Measurements from ENCODE around the gene TSPEAR. TPM values are rescaled to one million over a fixed set of nuclear protein-coding genes. Genes with fewer than 3 reads are reported as not detected.
A peak's percentile ranks its signal among the peaks of the same experiment; 100 is the strongest.

Gene TSPEAR
- total and polyA plus RNA-seq, 2 of the 13 experiments (the other 11 are each of a cell fraction or from before 2014, with no cell fraction given), result 0.07 to 0.32 TPM

DNA sequence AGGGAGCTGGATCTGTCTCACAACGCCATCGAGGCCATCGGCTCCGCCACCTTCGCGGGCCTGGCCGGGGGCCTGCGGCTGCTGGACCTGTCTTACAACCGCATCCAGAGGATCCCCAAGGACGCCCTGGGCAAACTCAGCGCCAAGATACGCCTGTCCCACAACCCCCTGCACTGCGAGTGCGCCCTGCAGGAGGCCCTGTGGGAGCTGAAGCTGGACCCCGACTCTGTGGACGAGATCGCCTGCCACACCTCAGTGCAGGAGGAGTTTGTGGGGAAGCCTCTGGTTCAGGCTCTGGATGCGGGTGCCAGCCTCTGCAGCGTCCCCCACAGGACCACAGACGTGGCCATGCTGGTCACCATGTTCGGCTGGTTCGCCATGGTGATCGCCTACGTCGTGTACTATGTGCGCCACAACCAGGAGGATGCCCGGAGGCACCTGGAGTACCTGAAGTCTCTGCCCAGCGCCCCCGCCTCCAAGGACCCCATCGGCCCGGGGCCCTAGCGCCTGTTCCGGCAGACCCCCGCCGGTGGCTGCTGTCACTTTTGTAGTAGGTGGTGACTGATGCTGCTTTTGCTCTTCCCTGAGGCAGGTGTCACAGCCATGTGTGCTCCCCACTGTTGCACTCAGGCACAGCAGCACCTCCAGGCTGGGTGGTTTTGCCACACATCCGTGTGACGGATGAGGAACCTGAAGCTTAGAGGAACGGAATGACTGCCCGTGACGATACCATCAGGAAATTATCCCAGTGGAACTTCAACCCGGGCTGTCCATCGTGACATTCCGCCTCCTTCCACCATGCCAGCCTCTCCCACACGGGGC is 254.2 kb downstream of the TSPEAR start:
- peaks cover 68% of the 10 kb centered on the region for H3K4me1 ChIP-seq (ENCODE audit: insufficient read depth, low read length)
- FAIRE-seq (no peak), DNase-seq (ENCODE audit: low spot score) (no peak), ATAC-seq (no peak)
- BruUV-seq (replicated peaks), result no TSS peak
- no peaks in the 10 kb centered on the region for H4K20me1 ChIP-seq (ENCODE audit: insufficient read depth, low read length)
- H3K4me2 ChIP-seq (ENCODE audit: low read depth, low read length), result peak overlapping the region; percentile 74
- ChIA-PET POLR2A (interaction anchor here (0.6 to 4.9 kb wide), 11 partner anchors 8 to 416 kb away, joined by 3 to 115 read pairs (median 5); partner anchors contain the start of genes CFAP410, PTTG1IP and UBE2G2), CTCF (ENCODE audit: low intra/inter-chr PET ratio, low total read pairs) (no interaction called here)
- H3K36me3 ChIP-seq (replicated peaks in 1 of 2; ENCODE audit: control insufficient read depth in 1 of 2, insufficient read depth in 2 of 2, low read length in 2 of 2), result no peaks in the 10 kb centered on the region; a peak in 2 of 5 replicates
- intact Hi-C loops (cut with micrococcal nuclease; ENCODE audit: unreplicated experiment), result loop anchor here (5.0 kb wide), 1 partner anchor 120 kb away; the partner anchor contains the start of gene CFAP410
- no peaks in the 10 kb centered on the region; a peak in 1 of 5 replicates for H3K27me3 ChIP-seq (ENCODE audit: control insufficient read depth in 1 of 2, insufficient read depth in 2 of 2, low read length in 2 of 2)
- H3K9ac ChIP-seq (ENCODE audit: insufficient read depth, low read depth, low read length), result peak overlapping the region; percentile 42
- peak overlapping the region in 2 of 3 experiments; percentile 14 to 75; a peak in 2 of 6 replicates for H3K4me3 ChIP-seq (replicated peaks in 1 of 3; ENCODE audit: insufficient read depth in 1 of 3, low read depth in 2 of 3, low read length in 3 of 3)
- peak overlapping the region; percentile 85 for H3K27ac ChIP-seq (ENCODE audit: extremely low read length, insufficient read depth, low read length)
- no peaks in the 10 kb centered on the region for H3K9me3 ChIP-seq (ENCODE audit: low read length)
- WGBS (ENCODE audit: low lambda C conversion rate), result 71% methylated on average over 21 of the region's 44 CpGs
- no peak overlapping the region for H2AFZ ChIP-seq (ENCODE audit: low read length)
- in situ Hi-C loops (cut with HindIII; ENCODE audit: extremely low pct_ligation_motif_present, low pct_unique_long_range_greater_than_20kb), result no loop called here
- peaks cover 18% of the 10 kb centered on the region for H3K79me2 ChIP-seq (ENCODE audit: insufficient read depth, low read length)
- TF ChIP-seq RBM22 (optimal IDR thresholded peaks at IDR 0.05; ENCODE audit: low read length) (no peak), ZC3H4 (CRISPR knock-in tag; IDR thresholded peaks at IDR 0.05; ENCODE audit: borderline replicate concordance) (no peak), ZNF3 (CRISPR knock-in tag; IDR thresholded peaks at IDR 0.05) (no peak), LCORL (IDR thresholded peaks at IDR 0.05) (no peak), LCORL (CRISPR knock-in tag; IDR thresholded peaks at IDR 0.05) (no peak), TMF1 (CRISPR knock-in tag; IDR thresholded peaks at IDR 0.05; ENCODE audit: low read depth) (0 out of 2 replicates have a peak, but pooled peaks have one; percentile 47), ZNF331 (CRISPR knock-in tag; IDR thresholded peaks at IDR 0.05) (no peak), ZBTB3 (CRISPR knock-in tag; IDR thresholded peaks at IDR 0.05; ENCODE audit: borderline replicate concordance, low read depth) (no peak), ZNF558 (CRISPR knock-in tag; IDR thresholded peaks at IDR 0.05; ENCODE audit: borderline replicate concordance) (0 out of 2 replicates have a peak, but pooled peaks have one; percentile 22), AGO2 (optimal IDR thresholded peaks at IDR 0.05; ENCODE audit: low read depth, low read length) (peak; percentile 34), HMG20A (CRISPR knock-in tag; IDR thresholded peaks at IDR 0.05; ENCODE audit: borderline replicate concordance) (no peak), ZNF263 (CRISPR knock-in tag; IDR thresholded peaks at IDR 0.05) (peak; percentile 17; the same call in 1 of the 2 replicates), SIN3B (IDR thresholded peaks at IDR 0.05; ENCODE audit: low read length) (no peak), ZNF530 (CRISPR knock-in tag; IDR thresholded peaks at IDR 0.05; ENCODE audit: low read depth) (no peak), NFE2 (CRISPR knock-in tag; IDR thresholded peaks at IDR 0.05) (no peak), NPAS2 (CRISPR knock-in tag; IDR thresholded peaks at IDR 0.05; ENCODE audit: borderline replicate concordance) (no peak)
- TF ChIP-seq, protein P1, sequence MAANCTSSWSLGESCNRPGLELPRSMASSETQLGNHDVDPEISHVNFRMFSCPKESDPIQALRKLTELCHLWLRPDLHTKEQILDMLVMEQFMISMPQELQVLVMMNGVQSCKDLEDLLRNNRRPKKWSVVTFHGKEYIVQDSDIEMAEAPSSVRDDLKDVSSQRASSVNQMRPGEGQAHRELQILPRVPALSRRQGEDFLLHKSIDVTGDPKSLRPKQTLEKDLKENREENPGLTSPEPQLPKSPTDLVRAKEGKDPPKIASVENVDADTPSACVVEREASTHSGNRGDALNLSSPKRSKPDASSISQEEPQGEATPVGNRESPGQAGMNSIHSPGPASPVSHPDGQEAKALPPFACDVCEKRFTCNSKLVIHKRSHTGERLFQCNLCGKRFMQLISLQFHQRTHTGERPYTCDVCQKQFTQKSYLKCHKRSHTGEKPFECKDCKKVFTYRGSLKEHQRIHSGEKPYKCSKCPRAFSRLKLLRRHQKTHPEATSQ (CRISPR knock-in tag; IDR thresholded peaks at IDR 0.05; ENCODE audit: borderline replicate concordance), result no peak
- TF ChIP-seq, protein P2, sequence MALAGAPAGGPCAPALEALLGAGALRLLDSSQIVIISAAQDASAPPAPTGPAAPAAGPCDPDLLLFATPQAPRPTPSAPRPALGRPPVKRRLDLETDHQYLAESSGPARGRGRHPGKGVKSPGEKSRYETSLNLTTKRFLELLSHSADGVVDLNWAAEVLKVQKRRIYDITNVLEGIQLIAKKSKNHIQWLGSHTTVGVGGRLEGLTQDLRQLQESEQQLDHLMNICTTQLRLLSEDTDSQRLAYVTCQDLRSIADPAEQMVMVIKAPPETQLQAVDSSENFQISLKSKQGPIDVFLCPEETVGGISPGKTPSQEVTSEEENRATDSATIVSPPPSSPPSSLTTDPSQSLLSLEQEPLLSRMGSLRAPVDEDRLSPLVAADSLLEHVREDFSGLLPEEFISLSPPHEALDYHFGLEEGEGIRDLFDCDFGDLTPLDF (CRISPR knock-in tag; IDR thresholded peaks at IDR 0.05), result no peak
- TF ChIP-seq, protein P3, sequence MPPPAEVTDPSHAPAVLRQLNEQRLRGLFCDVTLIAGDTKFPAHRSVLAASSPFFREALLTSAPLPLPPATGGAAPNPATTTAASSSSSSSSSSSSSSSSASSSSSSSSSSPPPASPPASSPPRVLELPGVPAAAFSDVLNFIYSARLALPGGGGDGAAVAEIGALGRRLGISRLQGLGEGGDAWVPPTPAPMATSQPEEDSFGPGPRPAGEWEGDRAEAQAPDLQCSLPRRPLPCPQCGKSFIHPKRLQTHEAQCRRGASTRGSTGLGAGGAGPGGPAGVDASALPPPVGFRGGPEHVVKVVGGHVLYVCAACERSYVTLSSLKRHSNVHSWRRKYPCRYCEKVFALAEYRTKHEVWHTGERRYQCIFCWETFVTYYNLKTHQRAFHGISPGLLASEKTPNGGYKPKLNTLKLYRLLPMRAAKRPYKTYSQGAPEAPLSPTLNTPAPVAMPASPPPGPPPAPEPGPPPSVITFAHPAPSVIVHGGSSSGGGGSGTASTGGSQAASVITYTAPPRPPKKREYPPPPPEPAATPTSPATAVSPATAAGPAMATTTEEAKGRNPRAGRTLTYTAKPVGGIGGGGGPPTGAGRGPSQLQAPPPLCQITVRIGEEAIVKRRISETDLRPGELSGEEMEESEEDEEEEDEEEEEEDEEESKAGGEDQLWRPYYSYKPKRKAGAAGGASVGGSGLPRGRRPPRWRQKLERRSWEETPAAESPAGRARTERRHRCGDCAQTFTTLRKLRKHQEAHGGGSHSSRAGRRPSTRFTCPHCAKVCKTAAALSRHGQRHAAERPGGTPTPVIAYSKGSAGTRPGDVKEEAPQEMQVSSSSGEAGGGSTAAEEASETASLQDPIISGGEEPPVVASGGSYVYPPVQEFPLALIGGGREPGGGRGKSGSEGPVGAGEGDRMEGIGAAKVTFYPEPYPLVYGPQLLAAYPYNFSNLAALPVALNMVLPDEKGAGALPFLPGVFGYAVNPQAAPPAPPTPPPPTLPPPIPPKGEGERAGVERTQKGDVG (CRISPR knock-in tag; IDR thresholded peaks at IDR 0.05; ENCODE audit: borderline replicate concordance), result 0 out of 2 replicates have a peak, but pooled peaks have one; percentile 9
